HepG2 (cell line): Measurements from ENCODE around the gene UBALD1. TPM values are rescaled to one million over a fixed set of nuclear protein-coding genes. Genes with fewer than 3 reads are reported as not detected.

Experiments
- ATAC-seq: fragments of 200-7000 bp; cut with Tn5 transposase; 3 replicates; pipeline ENCODE4 v1.9.1; 2020; ENCODE audit warnings: mild to moderate bottlenecking, moderate library complexity
- BruUV-seq: library from RNA; stranded (reverse); fragments of 400-500 nt; replicated peaks from 2 replicates; lab custom pipeline; 2021; lab: Mats Ljungman, UMichigan
- CTCF ChIA-PET: fragments of 300-600 bp; formaldehyde crosslinking; extraction: SDS; loops from one replicate; lab custom pipeline; 2021; ENCODE audit warnings: low total read pairs, inconsistent platforms, low intra/inter-chr PET ratio; lab: Yijun Ruan, JAX
- POLR2A ChIA-PET: fragments of 350-600 bp; sonication (Branson Sonifier 250); formaldehyde crosslinking; loops from one replicate; lab custom pipeline; 2020; ENCODE audit warnings: antibody characterized with exemption, inconsistent platforms; lab: Yijun Ruan, JAX
- DNase-seq: peaks from one replicate; pipeline ENCODE4 v3.0.0-alpha.2; 2015; ENCODE audit warnings: low spot score
- FAIRE-seq: peaks from 3 replicates; lab custom pipeline; 2011; peaks lifted over from hg19 to GRCh38; lab: Jason Lieb, UNC
- H2AFZ ChIP-seq: one replicate; pipeline ENCODE4 v1.6.1; 2011; ENCODE audit warnings: low read length, inconsistent platforms
- H3K27ac ChIP-seq: fragments of 300-600 bp; 3 replicates; pipeline ENCODE4 v1.8.0; 2011; ENCODE audit warnings: mixed run types, mild to moderate bottlenecking, mixed read lengths, low read length, inconsistent platforms; ENCODE audit not compliant: insufficient read depth; ENCODE audit errors: extremely low read length
- H3K27me3 ChIP-seq, 2 experiments: fragments of 200-600 bp in 1 of 2; 2 replicates in 1 of 2; 3 replicates in 1 of 2; pipeline versions ENCODE4 v1.6.0 to v1.8.0; 2011; ENCODE audit warnings: low read length in 2 of 2, mild to moderate bottlenecking in 2 of 2, moderate library complexity in 2 of 2, inconsistent platforms in 1 of 2; ENCODE audit not compliant: insufficient read depth in 2 of 2, control insufficient read depth in 1 of 2
- H3K36me3 ChIP-seq, 2 experiments: fragments of 200-600 bp in 1 of 2; replicated peaks in 1 of 2; 2 replicates in 1 of 2; 3 replicates in 1 of 2; pipeline versions ENCODE4 v1.5.1 to v1.8.0; 2011; ENCODE audit warnings: low read length in 2 of 2, inconsistent platforms in 1 of 2; ENCODE audit not compliant: insufficient read depth in 2 of 2, control insufficient read depth in 1 of 2
- H3K4me1 ChIP-seq: 2 replicates; pipeline ENCODE4 v1.5.1; 2012; ENCODE audit warnings: low read length, inconsistent platforms; ENCODE audit not compliant: insufficient read depth
- H3K4me2 ChIP-seq: 2 replicates; pipeline ENCODE4 v1.6.0; 2011; ENCODE audit warnings: low read depth, low read length, inconsistent platforms
- H3K4me3 ChIP-seq, 3 experiments: fragments of 200-600 bp in 1 of 3; sonication (generic), shearing (Covaris generic) in 1 of 3; replicated peaks in 1 of 3; 2 replicates each; pipeline ENCODE4 v1.5.1; 2011 to 2016; ENCODE audit warnings: low read length in 3 of 3, inconsistent platforms in 2 of 3, low read depth in 2 of 3, mild to moderate bottlenecking in 2 of 3, control low read depth in 1 of 3, mixed read lengths in 1 of 3; ENCODE audit not compliant: insufficient read depth in 1 of 3
- H3K79me2 ChIP-seq: one replicate; pipeline ENCODE4 v1.6.1; 2011; ENCODE audit warnings: low read length, inconsistent platforms; ENCODE audit not compliant: insufficient read depth
- H3K9ac ChIP-seq: 2 replicates; pipeline ENCODE4 v1.6.0; 2011; ENCODE audit warnings: mild to moderate bottlenecking, low read depth, low read length, inconsistent platforms; ENCODE audit not compliant: insufficient read depth
- H3K9me3 ChIP-seq: 2 replicates; pipeline ENCODE4 v1.5.1; 2012; ENCODE audit warnings: mild to moderate bottlenecking, low read length
- H4K20me1 ChIP-seq: 2 replicates; pipeline ENCODE4 v1.6.0; 2011; ENCODE audit warnings: inconsistent platforms, mild to moderate bottlenecking, low read length, moderate library complexity; ENCODE audit not compliant: insufficient read depth
- ARID2 ChIP-seq: sonication (generic); formaldehyde crosslinking; IDR thresholded peaks from 2 replicates; pipeline ENCODE4 v1.8.1; 2022; ENCODE audit warnings: mild to moderate bottlenecking, missing genetic modification reagents, borderline replicate concordance
- KLF9 ChIP-seq: IDR thresholded peaks from 2 replicates; pipeline ENCODE4 v1.6.1; 2016; ENCODE audit warnings: low read depth
- MED8 ChIP-seq: sonication (generic); formaldehyde crosslinking; IDR thresholded peaks from 2 replicates; pipeline ENCODE4 v1.8.1; 2023; ENCODE audit warnings: mild to moderate bottlenecking, missing genetic modification reagents; ENCODE audit not compliant: insufficient replicate concordance
- PAF1 ChIP-seq: IDR thresholded peaks from 2 replicates; pipeline ENCODE4 v1.6.1; 2016; ENCODE audit warnings: missing genetic modification reagents, missing compliant biosample characterization
- PAWR ChIP-seq: sonication (generic); formaldehyde crosslinking; IDR thresholded peaks from 2 replicates; pipeline ENCODE4 v1.4.0; 2020; ENCODE audit warnings: missing genetic modification reagents, mild to moderate bottlenecking, borderline replicate concordance
- PBX3 ChIP-seq: sonication (generic); formaldehyde crosslinking; IDR thresholded peaks from 2 replicates; pipeline ENCODE4 v1.8.1; 2023; ENCODE audit warnings: missing genetic modification reagents, inconsistent platforms, borderline replicate concordance
- RNF2 ChIP-seq: fragments of 450-650 bp; conservative IDR thresholded peaks from 2 replicates; pipeline ENCODE4 v1.6.1; 2016; ENCODE audit warnings: low read depth
- RXRB ChIP-seq: IDR thresholded peaks from 2 replicates; pipeline ENCODE4 v1.6.1; 2016; ENCODE audit warnings: borderline replicate concordance, missing genetic modification reagents, missing compliant biosample characterization
- SMAD9 ChIP-seq: sonication (generic); formaldehyde crosslinking; IDR thresholded peaks from 2 replicates; pipeline ENCODE4 v1.5.1; 2020; ENCODE audit warnings: mild to moderate bottlenecking, missing genetic modification reagents
- TEF ChIP-seq: sonication (generic); formaldehyde crosslinking; IDR thresholded peaks from 2 replicates; pipeline ENCODE4 v1.5.0; 2020; ENCODE audit warnings: missing genetic modification reagents
- ZBTB8A ChIP-seq: sonication (generic); formaldehyde crosslinking; IDR thresholded peaks from 2 replicates; pipeline ENCODE4 v1.4.0; 2020; ENCODE audit warnings: mild to moderate bottlenecking, low read depth, missing genetic modification reagents, borderline replicate concordance
- ZNF101 ChIP-seq: sonication (generic); formaldehyde crosslinking; IDR thresholded peaks from 2 replicates; pipeline ENCODE4 v1.4.0; 2020; ENCODE audit warnings: mild to moderate bottlenecking, low read depth, missing genetic modification reagents, borderline replicate concordance
- ZNF30 ChIP-seq: sonication (generic); formaldehyde crosslinking; IDR thresholded peaks from 2 replicates; pipeline ENCODE4 v1.5.0; 2020; ENCODE audit warnings: mild to moderate bottlenecking, missing genetic modification reagents
- ZNF468 ChIP-seq: sonication (generic); formaldehyde crosslinking; IDR thresholded peaks from 2 replicates; pipeline ENCODE4 v1.8.0; 2022; ENCODE audit warnings: mild to moderate bottlenecking, moderate library complexity, missing genetic modification reagents
- ZNF510 ChIP-seq: sonication (generic); formaldehyde crosslinking; IDR thresholded peaks from 2 replicates; pipeline ENCODE4 v1.4.0; 2020; ENCODE audit warnings: low read depth, mild to moderate bottlenecking, missing genetic modification reagents
- ZNF557 ChIP-seq: sonication (generic); formaldehyde crosslinking; IDR thresholded peaks from 2 replicates; pipeline ENCODE4 v1.4.0; 2020; ENCODE audit warnings: missing genetic modification reagents
- ZNF605 ChIP-seq: sonication (generic); formaldehyde crosslinking; IDR thresholded peaks from 2 replicates; pipeline ENCODE4 v1.8.0; 2022; ENCODE audit warnings: mild to moderate bottlenecking, missing genetic modification reagents
- WGBS: methylation state at CpG from one replicate; pipeline ENCODE4 v1.1.6; 2017; ENCODE audit warnings: low lambda C conversion rate; 5-methylcytosine and 5-hydroxymethylcytosine counted together
- in situ Hi-C: cut with HindIII; loops from 2 replicates; pipeline ENCODE4 v1.10.0; 2017; ENCODE audit warnings: low pct_unique_long_range_greater_than_20kb; ENCODE audit not compliant: extremely low pct_ligation_motif_present
- intact Hi-C: fragments of 100-400 bp; cut with micrococcal nuclease; formaldehyde crosslinking; loops from one replicate; pipeline ENCODE4 v1.10.0; 2022; ENCODE audit not compliant: unreplicated experiment
- polyA plus RNA-seq, 8 experiments: library from polyadenylated mRNA; depleted of rRNA in 3 of 8; stranded (reverse) in 7 of 8; unstranded in 1 of 8; fragments of >200 nt; fragmentation: Illumina TruSeq in 4 of 8; extraction: Trizol in 4 of 8; gene quantifications; 2 replicates each; pipeline versions ENCODE4 v1.2.1 to v1.2.3, GENCODE V29; 2011 to 2016; ENCODE audit warnings: low read depth in 4 of 8, missing spikeins in 1 of 8, mixed read lengths in 1 of 8; ENCODE audit not compliant: insufficient read depth in 1 of 8
- total RNA-seq, 5 experiments: library from RNA; depleted of rRNA; stranded (reverse); fragments of >200 nt; fragmentation: Illumina TruSeq; extraction: Trizol; gene quantifications; 2 replicates each; pipeline ENCODE4 v1.2.3, GENCODE V29; 2016; ENCODE audit warnings: low read depth in 1 of 5
- TF ChIP-seq, protein P1 (sequence below): sonication (generic); formaldehyde crosslinking; IDR thresholded peaks from 2 replicates; pipeline ENCODE4 v1.4.0; 2020; ENCODE audit warnings: missing genetic modification reagents

Gene UBALD1
- total and polyA plus RNA-seq, 2 of the 13 experiments (the other 11 are each of a cell fraction or from before 2014, with no cell fraction given): 6.8 to 12.3 TPM

DNA sequence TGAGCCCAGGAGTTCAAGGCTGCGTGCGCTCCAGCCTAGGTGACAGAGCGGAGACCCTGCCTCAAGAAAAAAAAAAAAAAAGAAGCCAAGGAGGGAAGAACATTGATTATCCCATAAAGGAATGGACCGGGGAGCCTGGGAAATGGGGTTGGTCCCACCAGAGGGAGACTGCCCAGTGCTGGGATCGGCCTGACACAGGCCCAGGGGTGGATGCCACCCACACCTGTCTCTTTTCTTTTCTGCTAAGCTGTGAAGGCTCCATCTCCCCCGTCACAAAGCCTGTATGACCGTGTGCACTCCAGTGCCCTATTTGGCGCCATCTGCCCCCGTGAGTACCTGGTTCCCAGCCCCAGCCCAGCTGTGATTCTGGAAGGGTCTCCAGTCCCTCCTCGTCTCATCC, 15.7 kb downstream of the UBALD1 start (continued):
- TF ChIP-seq ZNF101 (no peak), PAF1 (CRISPR knock-in tag) (no peak)

GRCh38 chr16:4597174-4597573, 17.5 kb downstream of the UBALD1 start:
- in situ Hi-C loops: no loop called here
- peaks cover 8 to 83% of the 10 kb centered on the region in 2 experiments for H3K27me3 ChIP-seq
- TF ChIP-seq MED8 (CRISPR knock-in tag): no peak
- no peak for TF ChIP-seq KLF9 (CRISPR knock-in tag)
- TF ChIP-seq PAWR (CRISPR knock-in tag): no peak
- TF ChIP-seq RXRB (CRISPR knock-in tag): no peak
- TF ChIP-seq SMAD9 (CRISPR knock-in tag): no peak
- TF ChIP-seq PBX3 (CRISPR knock-in tag): no peak
- no peak for TF ChIP-seq ZNF605 (CRISPR knock-in tag)
- no peak for TF ChIP-seq ZNF30 (CRISPR knock-in tag)
- no peak for TF ChIP-seq ZNF468 (CRISPR knock-in tag)
- TF ChIP-seq, protein P1, sequence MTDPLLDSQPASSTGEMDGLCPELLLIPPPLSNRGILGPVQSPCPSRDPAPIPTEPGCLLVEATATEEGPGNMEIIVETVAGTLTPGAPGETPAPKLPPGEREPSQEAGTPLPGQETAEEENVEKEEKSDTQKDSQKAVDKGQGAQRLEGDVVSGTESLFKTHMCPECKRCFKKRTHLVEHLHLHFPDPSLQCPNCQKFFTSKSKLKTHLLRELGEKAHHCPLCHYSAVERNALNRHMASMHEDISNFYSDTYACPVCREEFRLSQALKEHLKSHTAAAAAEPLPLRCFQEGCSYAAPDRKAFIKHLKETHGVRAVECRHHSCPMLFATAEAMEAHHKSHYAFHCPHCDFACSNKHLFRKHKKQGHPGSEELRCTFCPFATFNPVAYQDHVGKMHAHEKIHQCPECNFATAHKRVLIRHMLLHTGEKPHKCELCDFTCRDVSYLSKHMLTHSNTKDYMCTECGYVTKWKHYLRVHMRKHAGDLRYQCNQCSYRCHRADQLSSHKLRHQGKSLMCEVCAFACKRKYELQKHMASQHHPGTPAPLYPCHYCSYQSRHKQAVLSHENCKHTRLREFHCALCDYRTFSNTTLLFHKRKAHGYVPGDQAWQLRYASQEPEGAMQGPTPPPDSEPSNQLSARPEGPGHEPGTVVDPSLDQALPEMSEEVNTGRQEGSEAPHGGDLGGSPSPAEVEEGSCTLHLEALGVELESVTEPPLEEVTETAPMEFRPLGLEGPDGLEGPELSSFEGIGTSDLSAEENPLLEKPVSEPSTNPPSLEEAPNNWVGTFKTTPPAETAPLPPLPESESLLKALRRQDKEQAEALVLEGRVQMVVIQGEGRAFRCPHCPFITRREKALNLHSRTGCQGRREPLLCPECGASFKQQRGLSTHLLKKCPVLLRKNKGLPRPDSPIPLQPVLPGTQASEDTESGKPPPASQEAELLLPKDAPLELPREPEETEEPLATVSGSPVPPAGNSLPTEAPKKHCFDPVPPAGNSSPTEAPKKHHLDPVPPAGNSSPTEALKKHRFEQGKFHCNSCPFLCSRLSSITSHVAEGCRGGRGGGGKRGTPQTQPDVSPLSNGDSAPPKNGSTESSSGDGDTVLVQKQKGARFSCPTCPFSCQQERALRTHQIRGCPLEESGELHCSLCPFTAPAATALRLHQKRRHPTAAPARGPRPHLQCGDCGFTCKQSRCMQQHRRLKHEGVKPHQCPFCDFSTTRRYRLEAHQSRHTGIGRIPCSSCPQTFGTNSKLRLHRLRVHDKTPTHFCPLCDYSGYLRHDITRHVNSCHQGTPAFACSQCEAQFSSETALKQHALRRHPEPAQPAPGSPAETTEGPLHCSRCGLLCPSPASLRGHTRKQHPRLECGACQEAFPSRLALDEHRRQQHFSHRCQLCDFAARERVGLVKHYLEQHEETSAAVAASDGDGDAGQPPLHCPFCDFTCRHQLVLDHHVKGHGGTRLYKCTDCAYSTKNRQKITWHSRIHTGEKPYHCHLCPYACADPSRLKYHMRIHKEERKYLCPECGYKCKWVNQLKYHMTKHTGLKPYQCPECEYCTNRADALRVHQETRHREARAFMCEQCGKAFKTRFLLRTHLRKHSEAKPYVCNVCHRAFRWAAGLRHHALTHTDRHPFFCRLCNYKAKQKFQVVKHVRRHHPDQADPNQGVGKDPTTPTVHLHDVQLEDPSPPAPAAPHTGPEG: no peak
- no peak for TF ChIP-seq ZBTB8A (CRISPR knock-in tag)
- no peak for TF ChIP-seq ZNF557 (CRISPR knock-in tag)
- no peak for TF ChIP-seq TEF
- no peak for TF ChIP-seq ARID2
- no peak for TF ChIP-seq RNF2
- no peak for TF ChIP-seq ZNF510 (CRISPR knock-in tag)

More at GRCh38 chr16:4597174-4597573, 17.5 kb downstream of the UBALD1 start:
- Histone ChIP-seq H3K4me3 (no peak overlapping the region), H3K79me2 (no peaks in the 10 kb centered on the region), H3K9me3 (no peaks in the 10 kb centered on the region), H3K36me3 (no peaks in the 10 kb centered on the region), H2AFZ (no peak overlapping the region), H3K4me1 (0 out of 2 replicates have a peak, but pooled peaks cover 7% of the 10 kb centered on the region), H3K4me2 (no peak overlapping the region), H3K27ac (no peak overlapping the region), H4K20me1 (no peaks in the 10 kb centered on the region), H3K9ac (no peak overlapping the region)
- WGBS: 9% methylated on average over 9 of the region's 9 CpGs
- intact Hi-C loops: no loop called here
- DNase-seq (no peak), ATAC-seq (no peak), FAIRE-seq (no peak)
- CTCF ChIA-PET: no interaction called here
- POLR2A ChIA-PET: no interaction called here
- BruUV-seq: no TSS peak
